Adipocyte (in vitro differentiated cells): ENCODE measurements around the gene PKD2L1.
A peak's percentile ranks its signal among the peaks of the same experiment; 100 is the strongest.

Experiments used
- DNase-seq: peaks from one replicate; pipeline ENCODE4 v3.0.0-alpha.2; 2015; ENCODE audit warnings: low read depth
- H3K27me3 ChIP-seq: replicated peaks from 2 replicates; pipeline ENCODE4 v1.7.0; 2013; ENCODE audit warnings: mild to moderate bottlenecking, low read length, moderate library complexity; ENCODE audit not compliant: control insufficient read depth, insufficient read depth
- H3K36me3 ChIP-seq: 2 replicates; pipeline ENCODE4 v1.7.0; 2013; ENCODE audit warnings: low read length, mild to moderate bottlenecking, moderate library complexity; ENCODE audit not compliant: control insufficient read depth, insufficient read depth, severe bottlenecking
- H3K4me1 ChIP-seq: 2 replicates; pipeline ENCODE4 v1.7.0; 2013; ENCODE audit warnings: mild to moderate bottlenecking, low read length, moderate library complexity; ENCODE audit not compliant: control insufficient read depth, insufficient read depth
- H3K4me3 ChIP-seq: 2 replicates; pipeline ENCODE4 v1.7.0; 2013; ENCODE audit warnings: mild to moderate bottlenecking, low read length, moderate library complexity
- H3K9ac ChIP-seq: 2 replicates; pipeline ENCODE4 v1.7.0; 2013; ENCODE audit warnings: mild to moderate bottlenecking, low read length, moderate library complexity
- H3K9me3 ChIP-seq: 2 replicates; pipeline ENCODE4 v1.7.0; 2013; ENCODE audit warnings: mild to moderate bottlenecking, low read length, moderate library complexity; ENCODE audit not compliant: control insufficient read depth

Gene PKD2L1

DNA sequence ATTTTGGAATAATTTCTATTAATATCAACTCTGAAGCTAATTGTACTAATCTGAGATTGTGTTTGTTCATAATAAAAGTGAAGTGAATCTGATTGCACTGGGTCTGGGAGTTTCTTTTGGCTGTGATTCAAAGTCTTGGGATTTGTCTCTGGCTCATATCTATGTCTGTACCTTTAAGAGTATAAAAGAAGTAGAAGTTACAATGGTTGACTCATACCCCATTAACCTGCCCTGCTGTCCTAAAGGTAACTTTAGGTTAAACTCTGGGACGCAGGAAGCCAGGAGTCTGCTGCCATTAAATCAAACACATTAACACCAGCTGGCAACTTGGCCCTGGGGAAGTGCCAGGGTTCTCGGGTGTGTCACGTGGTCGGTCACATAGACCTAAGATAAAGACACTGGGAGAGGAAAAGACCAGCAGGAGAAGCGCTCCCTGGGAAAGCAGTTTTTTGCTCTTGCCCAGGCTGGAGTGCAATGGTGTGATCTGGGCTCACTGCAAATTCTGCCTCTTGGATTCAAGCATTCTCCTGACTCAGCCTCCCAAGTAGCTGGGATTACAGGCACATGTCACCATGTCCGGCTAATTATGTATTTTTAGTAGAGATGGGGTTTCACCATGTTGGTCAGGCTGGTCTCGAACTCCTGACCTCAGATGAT, 34.8 kb upstream of the PKD2L1 start:
- peak; percentile 4 for DNase-seq
- Histone ChIP-seq H3K27me3 (no peaks in the 10 kb centered on the region), H3K4me1 (peaks cover 2% of the 10 kb centered on the region), H3K4me3 (no peak overlapping the region), H3K9me3 (no peaks in the 10 kb centered on the region), H3K36me3 (peaks cover 36% of the 10 kb centered on the region), H3K9ac (peak overlapping the region; percentile 42)

GRCh38 chr10:100364175-100364574, 34.1 kb upstream of the PKD2L1 start:
- H3K9me3 ChIP-seq, result no peaks in the 10 kb centered on the region
- peaks cover 41% of the 10 kb centered on the region for H3K36me3 ChIP-seq
- H3K4me3 ChIP-seq, result no peak overlapping the region
- H3K9ac ChIP-seq, result no peak overlapping the region
- peaks cover 9% of the 10 kb centered on the region for H3K4me1 ChIP-seq
- H3K27me3 ChIP-seq, result no peaks in the 10 kb centered on the region
- no peak for DNase-seq

DNA sequence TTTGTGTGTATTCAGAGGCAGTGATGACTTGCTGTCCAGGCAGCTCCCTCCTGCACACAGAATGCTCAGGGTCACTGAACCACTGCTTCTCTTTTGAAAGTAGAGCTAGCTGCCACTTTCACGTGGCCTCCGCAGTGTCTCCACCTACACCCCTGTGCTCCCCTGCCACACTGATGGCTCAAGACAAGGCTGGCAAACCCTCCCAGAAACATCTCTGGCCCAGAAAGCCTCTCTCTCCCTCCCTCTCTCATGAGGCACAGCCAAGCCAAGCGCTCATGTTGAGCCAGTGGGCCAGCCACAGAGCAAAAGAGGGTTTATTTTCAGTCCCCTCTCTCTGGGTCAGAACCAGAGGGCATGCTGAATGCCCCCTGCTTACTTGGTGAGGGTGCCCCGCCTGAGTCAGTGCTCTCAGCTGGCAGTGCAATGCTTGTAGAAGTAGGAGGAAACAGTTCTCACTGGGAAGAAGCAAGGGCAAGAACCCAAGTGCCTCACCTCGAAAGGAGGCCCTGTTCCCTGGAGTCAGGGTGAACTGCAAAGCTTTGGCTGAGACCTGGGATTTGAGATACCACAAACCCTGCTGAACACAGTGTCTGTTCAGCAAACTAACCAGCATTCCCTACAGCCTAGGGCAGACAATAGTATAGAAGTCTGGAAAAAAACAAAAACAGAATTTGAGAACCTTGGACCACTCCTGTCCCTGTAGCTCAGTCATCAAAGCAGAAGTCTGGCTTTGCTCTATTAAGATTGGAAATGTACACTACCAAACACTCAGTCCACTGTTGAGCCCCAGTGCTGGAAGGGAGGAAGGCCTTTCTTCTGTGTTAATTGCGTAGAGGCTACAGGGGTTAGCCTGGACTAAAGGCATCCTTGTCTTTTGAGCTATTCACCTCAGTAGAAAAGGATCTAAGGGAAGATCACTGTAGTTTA, 32.8 kb upstream of the PKD2L1 start:
- Histone ChIP-seq H3K36me3 (peaks cover 43% of the 10 kb centered on the region), H3K9me3 (no peaks in the 10 kb centered on the region), H3K27me3 (no peaks in the 10 kb centered on the region), H3K4me1 (peaks cover 11% of the 10 kb centered on the region), H3K9ac (no peak overlapping the region), H3K4me3 (no peak overlapping the region)
- no peak for DNase-seq

DNA sequence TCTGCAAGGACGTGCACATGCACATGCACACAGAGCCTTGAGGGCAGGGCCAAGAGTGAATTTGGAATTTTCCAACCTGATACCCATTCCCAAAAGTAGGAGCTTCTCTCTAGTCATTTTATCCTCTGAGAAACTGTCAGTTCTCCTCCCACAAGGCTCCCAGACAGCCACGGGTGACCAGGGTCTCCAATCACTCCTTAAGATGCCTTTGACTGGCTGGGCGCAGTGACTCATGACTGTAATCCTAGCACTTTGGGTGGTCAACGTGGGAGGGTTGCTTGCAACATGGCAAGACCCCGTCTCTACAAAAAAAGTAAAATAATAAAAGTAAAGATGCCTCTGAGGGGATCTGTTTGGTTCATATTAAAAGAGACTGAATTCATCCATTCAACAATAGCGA, 30.2 kb upstream of the PKD2L1 start:
- no peak overlapping the region for H3K4me3 ChIP-seq
- H3K9ac ChIP-seq, result no peak overlapping the region
- H3K4me1 ChIP-seq, result peaks cover 11% of the 10 kb centered on the region
- no peaks in the 10 kb centered on the region for H3K9me3 ChIP-seq
- peaks cover 63% of the 10 kb centered on the region for H3K36me3 ChIP-seq
- no peak for DNase-seq
- no peaks in the 10 kb centered on the region for H3K27me3 ChIP-seq

- Histone ChIP-seq H3K9me3 (no peaks in the 10 kb centered on the region), H3K27me3 (no peaks in the 10 kb centered on the region), H3K9ac (peak overlapping the region; percentile 24), H3K4me1 (peaks cover 11% of the 10 kb centered on the region), H3K4me3 (no peak overlapping the region), H3K36me3 (peaks cover 69% of the 10 kb centered on the region)
- no peak for DNase-seq
These were observed 29.6 kb upstream of the PKD2L1 start for GRCh38 chr10:100359529-100360150.

DNA sequence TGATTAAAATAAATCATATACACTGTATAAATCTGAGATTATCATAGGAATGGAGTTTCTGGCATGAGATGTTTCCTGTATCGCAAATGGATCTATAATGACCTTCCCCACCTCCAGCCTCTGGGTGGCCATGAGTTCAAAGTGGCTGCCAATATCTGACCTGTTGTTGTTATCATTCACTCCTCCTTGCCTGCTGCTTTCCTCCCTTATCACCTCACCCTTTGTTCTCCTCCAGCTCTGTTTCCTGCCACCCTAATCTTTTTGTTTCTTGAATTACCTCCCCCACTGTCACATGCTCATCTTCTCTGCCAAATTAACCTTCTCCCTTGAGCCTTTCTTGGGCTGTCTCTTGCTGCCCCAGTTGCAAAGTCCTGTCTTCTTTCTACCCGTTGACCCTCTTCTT, 29.0 kb upstream of the PKD2L1 start:
- Histone ChIP-seq H3K27me3 (no peaks in the 10 kb centered on the region), H3K36me3 (peaks cover 75% of the 10 kb centered on the region), H3K9me3 (no peaks in the 10 kb centered on the region), H3K4me1 (peaks cover 11% of the 10 kb centered on the region), H3K4me3 (no peak overlapping the region), H3K9ac (peak overlapping the region; percentile 24)
- no peak for DNase-seq

DNA sequence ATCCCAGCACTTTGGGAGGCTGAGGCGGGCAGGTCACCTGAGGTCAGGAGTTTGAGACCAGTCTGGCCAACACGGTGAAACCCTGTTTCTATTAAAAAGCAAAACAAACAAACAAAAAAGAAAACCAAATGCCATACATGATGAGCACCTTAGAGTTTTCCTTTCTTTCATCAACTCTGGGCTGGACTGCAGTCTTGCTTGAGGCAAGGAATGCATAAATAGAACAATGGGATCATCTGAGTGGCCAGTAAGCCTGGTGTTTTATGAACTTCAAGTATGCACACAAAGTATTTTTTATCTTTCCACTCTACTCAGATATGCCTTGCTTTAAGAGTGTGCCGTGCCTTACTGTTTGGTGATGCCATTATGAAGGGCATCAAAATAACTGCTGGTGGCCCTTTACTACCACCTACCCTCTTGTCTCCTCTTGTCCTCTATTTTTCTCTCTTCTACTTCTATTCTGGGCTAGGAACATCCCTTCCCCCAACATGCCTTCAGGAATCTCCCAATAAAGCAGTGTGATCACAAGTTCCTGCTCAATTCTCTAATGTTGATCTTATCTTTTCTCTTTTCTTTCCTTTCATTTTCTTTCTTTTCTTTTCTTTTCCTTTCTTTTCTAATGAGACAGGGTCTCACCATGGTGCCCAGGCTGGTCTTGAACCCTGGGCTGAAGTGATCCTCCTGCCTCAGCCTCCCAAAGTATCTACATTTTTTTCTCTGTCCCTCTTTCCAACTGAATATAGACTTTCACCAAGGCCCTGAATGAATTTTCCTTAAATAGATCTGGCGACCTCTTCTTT, 27.2 kb upstream of the PKD2L1 start:
- H3K9ac ChIP-seq, result no peak overlapping the region
- H3K4me1 ChIP-seq, result peaks cover 11% of the 10 kb centered on the region
- H3K27me3 ChIP-seq, result no peaks in the 10 kb centered on the region
- peaks cover 82% of the 10 kb centered on the region for H3K36me3 ChIP-seq
- H3K9me3 ChIP-seq, result no peaks in the 10 kb centered on the region
- H3K4me3 ChIP-seq, result no peak overlapping the region
- DNase-seq, result no peak

GRCh38 chr10:100356067-100357017, 26.3 kb upstream of the PKD2L1 start:
- Histone ChIP-seq H3K4me1 (peaks cover 11% of the 10 kb centered on the region), H3K9me3 (no peaks in the 10 kb centered on the region), H3K9ac (peak overlapping the region; percentile 24), H3K4me3 (no peak overlapping the region), H3K27me3 (no peaks in the 10 kb centered on the region), H3K36me3 (peaks cover 83% of the 10 kb centered on the region)
- DNase-seq, result no peak

DNA sequence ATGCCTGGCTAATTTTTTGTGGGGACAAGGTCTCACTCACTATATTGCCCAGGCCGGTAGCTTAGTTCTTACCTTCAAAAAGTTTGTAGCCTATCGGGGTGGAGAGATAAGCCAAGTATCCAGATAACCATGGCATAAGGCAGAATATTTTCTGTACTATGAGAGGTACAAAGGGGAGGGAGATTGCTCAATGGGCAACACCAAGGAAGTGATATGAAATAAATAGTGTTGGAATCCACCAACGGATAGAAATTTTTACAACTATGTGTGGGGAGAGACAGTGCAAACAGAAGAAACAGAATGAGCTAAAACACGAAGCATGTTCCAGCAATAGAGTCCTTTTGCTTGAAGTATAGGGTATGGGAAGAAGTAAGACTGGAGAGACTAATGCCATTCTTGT, 25.1 kb upstream of the PKD2L1 start:
- H3K9ac ChIP-seq, result peak overlapping the region; percentile 24
- no peaks in the 10 kb centered on the region for H3K9me3 ChIP-seq
- DNase-seq, result no peak
- H3K27me3 ChIP-seq, result no peaks in the 10 kb centered on the region
- H3K36me3 ChIP-seq, result peaks cover 79% of the 10 kb centered on the region
- peaks cover 22% of the 10 kb centered on the region for H3K4me1 ChIP-seq
- H3K4me3 ChIP-seq, result no peak overlapping the region
